ENCODE data around the gene BCL7A.
A peak's percentile ranks its signal among the peaks of the same experiment; 100 is the strongest.
"Not testable (repeated sequence)": the region's sequence is repeated elsewhere in the genome, so short reads cannot be mapped to it uniquely, and the experiment has no call there.

BCL7A gene

DNA sequence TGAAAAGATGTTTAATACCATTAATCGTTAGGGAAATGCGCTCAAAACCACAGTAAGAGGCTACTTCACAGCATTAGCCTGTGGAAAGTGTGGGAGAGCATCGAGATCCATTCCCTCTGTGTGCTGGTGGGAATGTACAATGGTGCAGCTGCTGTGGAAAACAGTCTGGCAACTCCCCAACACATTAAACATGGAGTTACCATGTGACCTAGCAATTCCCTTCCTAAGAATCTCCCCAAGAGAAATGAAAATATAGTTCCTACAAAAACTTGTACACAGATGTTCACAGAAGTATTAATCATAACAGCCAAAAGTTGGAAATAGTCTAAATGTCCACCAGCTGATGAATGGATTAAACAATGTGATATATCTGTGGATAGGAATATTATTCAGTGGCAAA is 80.6 kb downstream of the BCL7A start:
- no peak overlapping the region for H3K4me3 ChIP-seq (replicated peaks in 1 of 2; ENCODE audit: low read depth in 2 of 2, low read length in 2 of 2)
- TF ChIP-seq, protein P1, sequence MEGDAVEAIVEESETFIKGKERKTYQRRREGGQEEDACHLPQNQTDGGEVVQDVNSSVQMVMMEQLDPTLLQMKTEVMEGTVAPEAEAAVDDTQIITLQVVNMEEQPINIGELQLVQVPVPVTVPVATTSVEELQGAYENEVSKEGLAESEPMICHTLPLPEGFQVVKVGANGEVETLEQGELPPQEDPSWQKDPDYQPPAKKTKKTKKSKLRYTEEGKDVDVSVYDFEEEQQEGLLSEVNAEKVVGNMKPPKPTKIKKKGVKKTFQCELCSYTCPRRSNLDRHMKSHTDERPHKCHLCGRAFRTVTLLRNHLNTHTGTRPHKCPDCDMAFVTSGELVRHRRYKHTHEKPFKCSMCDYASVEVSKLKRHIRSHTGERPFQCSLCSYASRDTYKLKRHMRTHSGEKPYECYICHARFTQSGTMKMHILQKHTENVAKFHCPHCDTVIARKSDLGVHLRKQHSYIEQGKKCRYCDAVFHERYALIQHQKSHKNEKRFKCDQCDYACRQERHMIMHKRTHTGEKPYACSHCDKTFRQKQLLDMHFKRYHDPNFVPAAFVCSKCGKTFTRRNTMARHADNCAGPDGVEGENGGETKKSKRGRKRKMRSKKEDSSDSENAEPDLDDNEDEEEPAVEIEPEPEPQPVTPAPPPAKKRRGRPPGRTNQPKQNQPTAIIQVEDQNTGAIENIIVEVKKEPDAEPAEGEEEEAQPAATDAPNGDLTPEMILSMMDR (IDR thresholded peaks at IDR 0.05; ENCODE audit: low read depth, low read length) = no peak
- peak; percentile 59 to 63 for DNase-seq (ENCODE audit: low read depth in 2 of 2)

DNA sequence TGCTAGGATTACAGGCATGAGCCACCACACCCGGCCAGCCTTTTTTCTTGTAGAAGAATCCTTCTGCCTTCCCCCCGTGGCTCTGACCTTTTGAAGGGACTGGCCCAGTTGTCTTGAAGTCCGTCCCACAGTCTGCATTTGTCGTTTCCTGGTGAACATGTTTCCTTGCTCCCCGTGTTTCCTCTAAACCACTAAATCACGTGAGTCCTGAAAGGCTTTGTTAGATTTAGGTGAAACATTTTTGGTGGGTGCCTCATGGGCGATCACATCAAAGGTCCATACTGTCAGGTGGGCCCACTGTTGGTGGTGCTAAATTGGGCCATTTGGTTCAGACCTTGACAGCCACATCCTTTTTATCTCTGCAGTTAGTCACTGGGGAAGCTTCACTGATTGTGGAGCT is 83.2 kb downstream of the BCL7A start:
- DNase-seq (ENCODE audit: low read depth in 2 of 2) = no peak
- TF ChIP-seq, protein P1 (IDR thresholded peaks at IDR 0.05; ENCODE audit: low read depth, low read length) = no peak
- no peak overlapping the region for H3K4me3 ChIP-seq (replicated peaks in 1 of 2; ENCODE audit: low read depth in 2 of 2, low read length in 2 of 2)

DNA sequence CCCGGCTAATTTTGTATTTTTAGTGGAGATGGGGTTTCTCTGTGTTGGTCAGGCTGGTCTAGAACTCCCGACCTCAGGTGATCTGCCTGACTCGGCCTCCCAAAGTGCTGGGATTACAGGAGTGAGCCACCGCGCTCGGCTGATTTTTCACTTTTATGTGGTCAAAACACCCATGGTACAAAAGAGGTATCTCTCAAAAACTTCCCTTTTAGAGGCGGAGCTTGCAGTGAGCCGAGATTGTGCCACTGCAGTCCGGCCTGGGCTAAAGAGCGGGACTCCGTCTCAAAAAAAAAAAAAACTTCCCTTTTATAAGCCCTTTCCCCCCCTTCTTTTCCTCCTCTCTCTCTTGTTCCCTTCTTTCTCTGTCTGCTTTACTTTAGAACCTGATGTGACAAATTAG is 83.8 kb downstream of the BCL7A start:
- not testable (repeated sequence) for H3K4me3 ChIP-seq (replicated peaks in 1 of 2; ENCODE audit: low read depth in 2 of 2, low read length in 2 of 2); DNase-seq (ENCODE audit: low read depth in 2 of 2)

DNA sequence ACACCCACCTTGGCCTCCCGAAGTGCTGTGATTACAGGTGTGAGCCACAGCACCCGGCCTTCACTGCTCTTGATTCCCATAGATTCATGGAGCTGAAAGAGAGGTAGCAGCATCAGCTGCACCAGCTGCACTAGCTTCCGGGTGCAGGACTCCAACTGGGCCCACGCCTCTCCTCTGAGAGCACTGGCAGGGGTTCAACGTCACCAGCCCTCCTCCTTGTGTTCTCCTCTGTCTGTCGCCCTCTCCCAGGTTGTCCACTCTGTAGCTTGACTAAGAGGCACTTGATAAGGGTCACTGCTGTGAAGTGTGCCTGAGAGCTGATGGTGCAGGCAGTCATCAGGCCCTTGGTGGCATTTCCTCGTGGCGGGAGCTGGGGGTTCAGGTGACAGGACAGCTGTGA is 85.2 kb downstream of the BCL7A start:
- no peak for DNase-seq (ENCODE audit: low read depth in 2 of 2)
- TF ChIP-seq, protein P1 (IDR thresholded peaks at IDR 0.05; ENCODE audit: low read depth, low read length) = no peak
- no peak overlapping the region for H3K4me3 ChIP-seq (replicated peaks in 1 of 2; ENCODE audit: low read depth in 2 of 2, low read length in 2 of 2)

DNA sequence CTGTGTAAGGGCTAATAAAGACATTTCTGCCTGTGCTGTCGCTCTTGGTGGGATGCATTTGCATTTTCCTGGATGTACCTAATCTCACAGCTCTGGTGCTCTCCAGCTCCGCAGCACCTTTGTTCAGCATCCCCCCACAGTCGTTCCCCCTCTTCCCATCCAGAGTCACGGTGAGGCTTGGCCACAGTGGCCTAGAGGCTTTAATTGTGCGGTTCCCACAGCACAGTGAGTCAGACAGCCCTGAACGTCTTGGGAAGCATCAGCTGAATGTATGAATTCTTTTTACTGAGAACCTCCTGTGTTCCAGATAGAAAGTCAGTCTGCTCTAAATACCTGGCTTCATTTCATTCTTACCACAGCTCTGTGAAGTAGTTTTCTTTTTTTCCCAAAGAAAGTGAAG is 85.6 kb downstream of the BCL7A start:
- TF ChIP-seq, protein P1 (IDR thresholded peaks at IDR 0.05; ENCODE audit: low read depth, low read length) = no peak
- H3K4me3 ChIP-seq (replicated peaks in 1 of 2; ENCODE audit: low read depth in 2 of 2, low read length in 2 of 2) = no peak overlapping the region
- peak in 1 of 2 donors; percentile 76 for DNase-seq (ENCODE audit: low read depth in 2 of 2)

DNA sequence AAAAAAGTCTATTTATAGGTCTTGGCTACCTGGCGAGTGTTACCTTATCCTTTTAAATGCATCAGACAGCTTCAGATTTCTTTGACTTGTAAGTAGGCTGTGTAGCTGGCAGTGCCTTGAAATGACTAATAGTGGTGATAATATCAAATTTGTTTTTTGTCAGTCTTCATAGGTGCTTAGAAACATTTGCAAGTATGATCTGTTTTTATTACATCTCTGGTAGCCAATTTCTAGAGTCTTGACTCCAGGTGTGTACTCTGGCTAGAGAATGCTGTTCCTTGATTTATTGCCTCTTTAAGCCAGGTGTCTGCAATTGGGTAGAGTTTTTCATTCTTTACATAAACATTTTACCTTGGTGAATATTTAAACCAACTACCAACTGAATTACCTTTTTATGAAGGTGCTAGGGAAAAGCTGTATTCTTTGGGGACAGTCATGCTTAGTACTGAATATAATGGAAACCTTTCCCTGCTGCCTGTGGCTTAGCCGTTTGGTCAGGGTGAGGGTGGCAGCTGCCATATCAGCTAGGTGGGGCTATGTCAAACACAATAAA is 89.5 kb downstream of the BCL7A start:
- no peak for DNase-seq (ENCODE audit: low read depth in 2 of 2)
- TF ChIP-seq, protein P1 (IDR thresholded peaks at IDR 0.05; ENCODE audit: low read depth, low read length) = no peak

More for the DNA sequence above, 89.5 kb downstream of the BCL7A start:
- no peak overlapping the region for H3K4me3 ChIP-seq (replicated peaks in 1 of 2; ENCODE audit: low read depth in 2 of 2, low read length in 2 of 2)

All from cardiac fibroblast (primary cell).